ENCODE data around the gene NOP9.

NOP9 gene

GRCh38 chr14:24285351-24285750 lies 14.3 kb upstream of the NOP9 start:
- peaks cover 8% of the 10 kb centered on the region for H3K36me3 Mint-ChIP-seq
- ATAC-seq (no peak), DNase-seq (ENCODE audit: low spot score in 2 of 2) (no peak)
- no peaks in the 10 kb centered on the region for H3K9me3 Mint-ChIP-seq
- no peak overlapping the region for H3K27ac Mint-ChIP-seq
- H3K4me1 Mint-ChIP-seq = peaks cover 15% of the 10 kb centered on the region
- no peak overlapping the region for H3K4me3 Mint-ChIP-seq

GRCh38 chr14:24286996-24287395 lies 12.7 kb upstream of the NOP9 start:
- DNase-seq (ENCODE audit: low spot score in 2 of 2) (no peak), ATAC-seq (no peak)
- Mint-ChIP-seq H3K9me3 (no peaks in the 10 kb centered on the region), H3K27ac (no peak overlapping the region), H3K4me3 (no peak overlapping the region), H3K36me3 (peaks cover 24% of the 10 kb centered on the region), H3K4me1 (peaks cover 24% of the 10 kb centered on the region)

- DNase-seq (ENCODE audit: low spot score in 2 of 2) (peak; percentile 14 to 68), ATAC-seq (peak; percentile 99)
- no peaks in the 10 kb centered on the region for H3K9me3 Mint-ChIP-seq
- peaks cover 28% of the 10 kb centered on the region for H3K4me1 Mint-ChIP-seq
- no peak overlapping the region for H3K27ac Mint-ChIP-seq
- H3K4me3 Mint-ChIP-seq = no peak overlapping the region
- H3K36me3 Mint-ChIP-seq = peaks cover 42% of the 10 kb centered on the region
Observed at GRCh38 chr14:24289649-24290280, 9.9 kb upstream of the NOP9 start.

GRCh38 chr14:24290746-24291145 lies 8.9 kb upstream of the NOP9 start:
- H3K9me3 Mint-ChIP-seq = no peaks in the 10 kb centered on the region
- DNase-seq (ENCODE audit: low spot score in 2 of 2) (no peak), ATAC-seq (no peak)
- peaks cover 51% of the 10 kb centered on the region for H3K36me3 Mint-ChIP-seq
- no peak overlapping the region for H3K27ac Mint-ChIP-seq
- no peak overlapping the region for H3K4me3 Mint-ChIP-seq
- H3K4me1 Mint-ChIP-seq = peaks cover 29% of the 10 kb centered on the region

- DNase-seq (ENCODE audit: low spot score in 2 of 2) (no peak), ATAC-seq (no peak)
- Mint-ChIP-seq H3K9me3 (no peaks in the 10 kb centered on the region), H3K27ac (no peak overlapping the region), H3K4me3 (no peak overlapping the region), H3K4me1 (peaks cover 34% of the 10 kb centered on the region), H3K36me3 (peaks cover 60% of the 10 kb centered on the region)
Observed at GRCh38 chr14:24291446-24292117, 8.1 kb upstream of the NOP9 start.

- no peak for ATAC-seq
- Mint-ChIP-seq H3K9me3 (no peaks in the 10 kb centered on the region), H3K27ac (peak overlapping the region; percentile 60), H3K4me3 (no peak overlapping the region), H3K4me1 (peaks cover 40% of the 10 kb centered on the region), H3K36me3 (peaks cover 65% of the 10 kb centered on the region)
- DNase-seq (ENCODE audit: low spot score in 2 of 2) = no peak
Observed at GRCh38 chr14:24292118-24292807, 7.4 kb upstream of the NOP9 start.

- Mint-ChIP-seq H3K36me3 (peaks cover 65% of the 10 kb centered on the region), H3K27ac (no peak overlapping the region), H3K9me3 (no peaks in the 10 kb centered on the region), H3K4me1 (peaks cover 48% of the 10 kb centered on the region), H3K4me3 (no peak overlapping the region)
- no peak for ATAC-seq
- no peak for DNase-seq (ENCODE audit: low spot score in 2 of 2)
Observed at GRCh38 chr14:24293525-24293924, 6.1 kb upstream of the NOP9 start.

GRCh38 chr14:24296341-24297157 lies 3.1 kb upstream of the NOP9 start:
- peak overlapping the region; percentile 10 for H3K4me3 Mint-ChIP-seq
- H3K9me3 Mint-ChIP-seq = no peaks in the 10 kb centered on the region
- DNase-seq (ENCODE audit: low spot score in 2 of 2) (peak; percentile 42 to 76), ATAC-seq (peak; percentile 89)
- peaks cover 50% of the 10 kb centered on the region for H3K4me1 Mint-ChIP-seq
- peaks cover 66% of the 10 kb centered on the region for H3K36me3 Mint-ChIP-seq
- H3K27ac Mint-ChIP-seq = peak overlapping the region; percentile 43

- H3K36me3 Mint-ChIP-seq = peaks cover 66% of the 10 kb centered on the region
- H3K4me1 Mint-ChIP-seq = peaks cover 53% of the 10 kb centered on the region
- peak overlapping the region; percentile 43 for H3K27ac Mint-ChIP-seq
- DNase-seq (ENCODE audit: low spot score in 2 of 2) (no peak), ATAC-seq (peak; percentile 40)
- H3K9me3 Mint-ChIP-seq = no peaks in the 10 kb centered on the region
- H3K4me3 Mint-ChIP-seq = peak overlapping the region; percentile 2
Observed at GRCh38 chr14:24297190-24297964, 2.3 kb upstream of the NOP9 start.

- peaks cover 75% of the 10 kb centered on the region for H3K36me3 Mint-ChIP-seq
Observed at GRCh38 chr14:24298892-24299254, 777 bp upstream of the NOP9 start.

GRCh38 chr14:24300326-24300980 lies 803 bp downstream of the NOP9 start:
- H3K9me3 Mint-ChIP-seq = no peaks in the 10 kb centered on the region
- ATAC-seq (no peak), DNase-seq (ENCODE audit: low spot score in 2 of 2) (no peak)
- H3K27ac Mint-ChIP-seq = peak overlapping the region; percentile 91
- peaks cover 76% of the 10 kb centered on the region for H3K36me3 Mint-ChIP-seq
- H3K4me1 Mint-ChIP-seq = peaks cover 59% of the 10 kb centered on the region
- H3K4me3 Mint-ChIP-seq = peak overlapping the region; percentile 87

More at GRCh38 chr14:24298892-24299254, 777 bp upstream of the NOP9 start:
- Mint-ChIP-seq H3K27ac (peak overlapping the region; percentile 91), H3K4me1 (peaks cover 53% of the 10 kb centered on the region), H3K4me3 (peak overlapping the region; percentile 87), H3K9me3 (no peaks in the 10 kb centered on the region)
- DNase-seq (ENCODE audit: low spot score in 2 of 2) = no peak
- ATAC-seq = peak; percentile 9

GRCh38 chr14:24304019-24304387 lies 4.4 kb downstream of the NOP9 start:
- no peak for DNase-seq (ENCODE audit: low spot score in 2 of 2)
- Mint-ChIP-seq H3K9me3 (no peaks in the 10 kb centered on the region), H3K36me3 (peaks cover 92% of the 10 kb centered on the region), H3K4me1 (peaks cover 48% of the 10 kb centered on the region), H3K4me3 (no peak overlapping the region), H3K27ac (no peak overlapping the region)
- no peak for ATAC-seq

GRCh38 chr14:24307156-24307574 lies 7.5 kb downstream of the NOP9 start:
- peaks cover 77% of the 10 kb centered on the region for H3K36me3 Mint-ChIP-seq
- DNase-seq (ENCODE audit: low spot score in 2 of 2) = no peak
- H3K9me3 Mint-ChIP-seq = no peaks in the 10 kb centered on the region
- no peak overlapping the region for H3K4me3 Mint-ChIP-seq
- peak overlapping the region; percentile 69 for H3K27ac Mint-ChIP-seq
- H3K4me1 Mint-ChIP-seq = peaks cover 49% of the 10 kb centered on the region
- no peak for ATAC-seq

All from stimulated activated effector memory CD8-positive, alpha-beta T cell treated with anti-CD3 and anti-CD28 coated beads, Interleukin-12 subunit alpha, Interleukin-12 subunit beta, amount 100 ng/mL, for 72 hours (primary cell).